Endothelial cell of umbilical vein (primary cell): ENCODE results near the gene UNKL. TPM values are rescaled to one million over a fixed set of nuclear protein-coding genes. Genes with fewer than 3 reads are reported as not detected.

ENCODE experiments used
- BruUV-seq: library from RNA; stranded (reverse); fragments of 400-500 nt; replicated peaks from 2 replicates; lab custom pipeline; 2021; lab: Mats Ljungman, UMichigan
- CTCF ChIA-PET: fragments of 300-600, 350-600 bp; sonication (Branson Sonifier 250); formaldehyde crosslinking; loops from one replicate; lab custom pipeline; 2021; ENCODE audit warnings: antibody characterized with exemption, inconsistent platforms; lab: Charles Lee
- POLR2A ChIA-PET: fragments of 300-600, 350-600 bp; sonication (Branson Sonifier 250); formaldehyde crosslinking; loops from one replicate; lab custom pipeline; 2021; ENCODE audit warnings: antibody characterized with exemption, inconsistent platforms; lab: Charles Lee
- DNase-seq: peaks from one replicate; pipeline ENCODE4 v3.0.0-alpha.2; 2011; ENCODE audit warnings: low read depth, low spot score
- FAIRE-seq: peaks from 2 replicates; lab custom pipeline; 2011; peaks lifted over from hg19 to GRCh38; lab: Jason Lieb, UNC
- H2AFZ ChIP-seq: 2 replicates; pipeline ENCODE4 v1.6.0; 2012; ENCODE audit warnings: low read depth, low read length, control low read depth, inconsistent platforms
- H3K27ac ChIP-seq: 2 replicates; pipeline ENCODE4 v1.5.1; 2011; ENCODE audit warnings: low read depth, mild to moderate bottlenecking, control low read depth, low read length, moderate library complexity; ENCODE audit not compliant: insufficient read depth
- H3K27me3 ChIP-seq, 2 experiments: 2 replicates each; pipeline versions ENCODE4 v1.6.0 to v1.6.1; 2011; ENCODE audit warnings: low read length in 2 of 2, mixed read lengths in 1 of 2; ENCODE audit not compliant: control insufficient read depth in 2 of 2, insufficient read depth in 2 of 2
- H3K36me3 ChIP-seq, 2 experiments: 2 replicates in 1 of 2; 3 replicates in 1 of 2; pipeline ENCODE4 v1.5.1; 2011; ENCODE audit warnings: low read length in 2 of 2, mild to moderate bottlenecking in 1 of 2, moderate library complexity in 1 of 2; ENCODE audit not compliant: control insufficient read depth in 2 of 2, insufficient read depth in 2 of 2; ENCODE audit errors: extremely low read depth in 1 of 2
- H3K4me1 ChIP-seq: 3 replicates; pipeline ENCODE4 v1.5.1; 2011; ENCODE audit warnings: mild to moderate bottlenecking, low read length; ENCODE audit not compliant: control insufficient read depth, insufficient read depth; ENCODE audit errors: extremely low read depth
- H3K4me2 ChIP-seq: 2 replicates; pipeline ENCODE4 v1.6.1; 2011; ENCODE audit warnings: low read length, control low read depth, mixed read lengths; ENCODE audit not compliant: insufficient read depth
- H3K4me3 ChIP-seq, 3 experiments: fragments of 200-600 bp in 1 of 3; sonication (generic), shearing (Covaris generic) in 1 of 3; replicated peaks in 1 of 3; 2 replicates each; pipeline ENCODE4 v1.5.1; 2011 to 2016; ENCODE audit warnings: control low read depth in 3 of 3, low read length in 3 of 3, mild to moderate bottlenecking in 2 of 3, inconsistent platforms in 1 of 3, low read depth in 1 of 3, moderate library complexity in 1 of 3; ENCODE audit not compliant: insufficient read depth in 1 of 3
- H3K79me2 ChIP-seq: 2 replicates; pipeline ENCODE4 v1.6.0; 2012; ENCODE audit warnings: low read length, inconsistent platforms; ENCODE audit not compliant: control insufficient read depth, insufficient read depth
- H3K9ac ChIP-seq: replicated peaks from 2 replicates; pipeline ENCODE3; 2011; ENCODE audit warnings: low read length, control low read depth; ENCODE audit not compliant: insufficient read depth; ENCODE audit errors: extremely low read depth
- H3K9me1 ChIP-seq: replicated peaks from 3 replicates; pipeline ENCODE4 v1.6.0; 2011; ENCODE audit warnings: mild to moderate bottlenecking, low read length; ENCODE audit not compliant: control insufficient read depth, insufficient read depth; ENCODE audit errors: extremely low read depth
- H3K9me3 ChIP-seq: replicated peaks from 2 replicates; pipeline ENCODE4 v1.5.1; 2012; ENCODE audit warnings: low read length, inconsistent platforms; ENCODE audit not compliant: control insufficient read depth, insufficient read depth
- H4K20me1 ChIP-seq: replicated peaks from 2 replicates; pipeline ENCODE3; 2011; ENCODE audit warnings: mild to moderate bottlenecking, low read length; ENCODE audit not compliant: control insufficient read depth, insufficient read depth; ENCODE audit errors: extremely low read depth
- CTCF ChIP-seq, 2 donors: IDR thresholded peaks; 1 replicate in 1 of 2; 2 replicates in 1 of 2; pipeline ENCODE4 v1.5.1; 2011; ENCODE audit warnings: low read length in 2 of 2, mild to moderate bottlenecking in 2 of 2, moderate library complexity in 2 of 2, control low read depth in 1 of 2, inconsistent platforms in 1 of 2, low read depth in 1 of 2; ENCODE audit not compliant: insufficient read depth in 1 of 2; ENCODE audit errors: extremely low read depth in 1 of 2
- JUN ChIP-seq: IDR thresholded peaks from 2 replicates; pipeline ENCODE4 v1.6.1; 2011; ENCODE audit warnings: borderline replicate concordance, low read depth; ENCODE audit not compliant: insufficient read length, insufficient read depth
- MYC ChIP-seq: IDR thresholded peaks from one replicate; pipeline ENCODE4 v1.6.1; 2011; ENCODE audit warnings: mild to moderate bottlenecking, low read depth, low read length
- POLR2AphosphoS5 ChIP-seq: IDR thresholded peaks from 2 replicates; pipeline ENCODE4 v1.6.1; 2012; ENCODE audit warnings: low read depth, mild to moderate bottlenecking, control low read depth, low read length, moderate library complexity; ENCODE audit not compliant: insufficient read depth
- dilution Hi-C: fragments of 300-500 bp; cut with MboI; formaldehyde crosslinking; loops from one replicate; pipeline ENCODE4 v1.15.0; 2019; ENCODE audit warnings: low sequenced_read_pairs; ENCODE audit not compliant: extremely low pct_ligation_motif_present
- intact Hi-C: fragments of 100-400 bp; cut with micrococcal nuclease; formaldehyde crosslinking; loops from one replicate; pipeline ENCODE4 v1.10.0; 2022
- polyA plus RNA-seq, 4 experiments: library from polyadenylated mRNA; depleted of rRNA in 3 of 4; stranded (reverse) in 3 of 4; unstranded in 1 of 4; fragments of >200 nt; gene quantifications; 2 replicates each; pipeline versions ENCODE4 v1.2.1 to v1.2.3, GENCODE V29; 2011 to 2012; ENCODE audit warnings: missing spikeins in 1 of 4
- total RNA-seq: library from RNA; stranded (reverse); gene quantifications from 2 replicates; pipeline ENCODE4 v1.2.3, GENCODE V29; 2021

UNKL gene
- total and polyA plus RNA-seq, 2 donors (not counting 3 experiments of a cell fraction or from before 2014, with no cell fraction given) = 17.1 to 32.8 TPM

DNA sequence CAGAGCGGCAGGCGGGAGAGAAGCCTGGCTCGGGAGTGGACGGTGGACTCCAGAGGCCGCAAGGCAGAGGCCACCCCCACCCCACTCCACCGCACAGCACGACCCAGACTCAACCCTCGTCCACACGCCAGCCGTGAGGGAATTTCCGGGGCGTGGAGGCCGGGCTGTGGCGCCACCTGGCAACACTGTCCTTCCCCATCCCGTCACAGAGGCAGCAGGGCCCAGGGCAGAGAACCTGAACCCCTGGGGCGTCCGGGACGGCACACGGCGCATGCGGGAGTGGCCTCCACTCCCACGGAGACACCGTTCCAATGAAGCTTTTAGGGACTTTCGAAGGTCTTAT, 39.2 kb downstream of the UNKL start:
- peaks cover 12% of the 10 kb centered on the region for H3K4me1 ChIP-seq
- POLR2A ChIA-PET = no interaction called here
- no peak overlapping the region for H3K4me3 ChIP-seq
- no peak overlapping the region for H3K27ac ChIP-seq
- no peak overlapping the region for H3K9ac ChIP-seq
- H3K9me1 ChIP-seq = no peaks in the 10 kb centered on the region
- CTCF ChIA-PET = interaction anchor here (1.9 kb wide), 1 partner anchor 11 kb away, joined by 13 read pairs; no protein-coding TSS in a partner anchor
- FAIRE-seq (no peak), DNase-seq (no peak)
- H3K79me2 ChIP-seq = peaks cover 24% of the 10 kb centered on the region
- no TSS peak for BruUV-seq
- dilution Hi-C loops = no loop called here
- no peak overlapping the region for H3K4me2 ChIP-seq
- no peaks in the 10 kb centered on the region for H3K27me3 ChIP-seq
- intact Hi-C loops = loop anchor here (5.0 kb wide), 1 partner anchor 332 kb away; the partner anchor contains the start of gene MAPK8IP3
- H4K20me1 ChIP-seq = no peaks in the 10 kb centered on the region
- H3K36me3 ChIP-seq = peaks cover 0 to 3% of the 10 kb centered on the region in 2 experiments
- TF ChIP-seq JUN (no peak), MYC (no peak), CTCF (IDR thresholded peaks at IDR 0.05; ENCODE audit: extremely low read depth in 1 of 2, insufficient read depth in 1 of 2, low read depth in 1 of 2, low read length in 2 of 2) (no peak), POLR2AphosphoS5 (no peak)
- no peaks in the 10 kb centered on the region for H3K9me3 ChIP-seq
- no peak overlapping the region for H2AFZ ChIP-seq
